Mucosa of stomach (tissue), 1 donor: Measurements from ENCODE around the gene DLD.

ENCODE experiments used
- H3K27me3 ChIP-seq: one replicate; pipeline ENCODE4 v1.7.0; 2013; ENCODE audit warnings: mild to moderate bottlenecking, low read length; ENCODE audit not compliant: control insufficient read depth, insufficient read depth
- H3K36me3 ChIP-seq: one replicate; pipeline ENCODE4 v1.7.0; 2013; ENCODE audit warnings: low read length; ENCODE audit not compliant: control insufficient read depth, insufficient read depth
- H3K4me1 ChIP-seq: one replicate; pipeline ENCODE4 v1.7.0; 2013; ENCODE audit warnings: mild to moderate bottlenecking, low read length; ENCODE audit not compliant: control insufficient read depth, insufficient read depth
- H3K4me3 ChIP-seq: one replicate; pipeline ENCODE4 v1.7.0; 2013; ENCODE audit warnings: low read length
- H3K9ac ChIP-seq: one replicate; pipeline ENCODE4 v1.7.0; 2013; ENCODE audit warnings: mild to moderate bottlenecking, low read length, moderate library complexity
- H3K9me3 ChIP-seq: one replicate; pipeline ENCODE4 v1.7.0; 2013; ENCODE audit warnings: mild to moderate bottlenecking, low read length, moderate library complexity; ENCODE audit not compliant: control insufficient read depth
- donor health status: Pancreatic carcinoma.

The DLD gene

DNA sequence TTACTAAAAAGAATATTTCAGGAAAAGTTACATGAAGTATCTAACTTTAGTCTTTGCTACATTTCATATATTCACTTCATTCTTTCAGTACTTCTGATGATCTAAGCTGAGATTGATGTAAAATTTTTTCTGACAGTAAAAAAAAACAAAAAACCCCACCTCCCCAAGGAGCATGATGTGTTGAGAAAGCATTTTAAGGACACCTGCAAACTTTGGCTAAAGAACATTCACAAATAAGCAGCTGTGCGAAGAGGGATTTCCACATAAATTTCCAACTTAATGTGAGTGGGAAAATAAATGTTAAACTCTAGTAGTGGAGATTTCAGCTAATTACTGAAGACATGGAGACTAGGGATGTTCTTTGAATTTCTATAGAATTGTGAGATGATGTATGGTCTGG, 35.5 kb downstream of the DLD start:
- H3K27me3 ChIP-seq, result no peaks in the 10 kb centered on the region
- H3K9me3 ChIP-seq, result no peaks in the 10 kb centered on the region
- no peak overlapping the region for H3K4me3 ChIP-seq
- no peak overlapping the region for H3K9ac ChIP-seq
- peaks cover 6% of the 10 kb centered on the region for H3K36me3 ChIP-seq
- no peaks in the 10 kb centered on the region for H3K4me1 ChIP-seq

DNA sequence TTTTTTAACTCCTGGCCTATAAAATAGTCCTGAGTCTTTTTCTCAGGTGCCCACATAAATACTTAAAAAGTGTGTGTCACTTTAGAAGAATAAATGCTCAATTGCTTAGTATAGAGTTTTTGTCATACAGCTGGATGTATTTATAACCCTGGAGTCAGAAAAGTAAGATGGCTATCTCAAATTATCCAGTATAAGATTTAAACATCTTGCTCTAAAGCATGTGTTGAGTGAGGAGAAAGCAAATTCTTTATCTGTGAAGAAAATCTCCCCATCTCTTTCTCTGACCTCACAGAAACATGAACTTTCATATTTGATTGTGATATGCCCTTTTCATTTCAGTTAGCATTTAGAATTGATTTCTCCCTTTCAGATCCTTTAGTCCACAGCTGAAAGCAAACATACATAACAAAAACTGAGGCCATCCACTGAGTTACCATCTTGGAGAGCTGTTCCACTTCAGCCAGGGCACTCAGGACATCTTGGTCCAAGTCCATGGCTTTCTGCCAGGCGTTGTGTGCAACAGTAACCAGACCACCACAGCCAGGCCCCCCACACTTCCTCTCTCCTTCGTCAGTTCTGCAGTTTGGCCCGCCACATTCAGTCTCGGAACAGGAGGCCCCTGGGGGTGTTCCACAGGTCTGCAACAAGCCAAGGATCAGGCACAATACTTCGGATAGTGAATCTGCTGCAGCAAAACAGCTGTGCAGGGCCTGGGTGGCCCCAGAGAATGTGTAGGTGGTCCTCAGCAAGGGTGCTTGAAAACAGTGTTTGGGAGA, 40.9 kb downstream of the DLD start:
- H3K9ac ChIP-seq, result no peak overlapping the region
- H3K9me3 ChIP-seq, result no peaks in the 10 kb centered on the region
- H3K4me3 ChIP-seq, result no peak overlapping the region
- no peaks in the 10 kb centered on the region for H3K4me1 ChIP-seq
- no peaks in the 10 kb centered on the region for H3K27me3 ChIP-seq
- H3K36me3 ChIP-seq, result no peaks in the 10 kb centered on the region

DNA sequence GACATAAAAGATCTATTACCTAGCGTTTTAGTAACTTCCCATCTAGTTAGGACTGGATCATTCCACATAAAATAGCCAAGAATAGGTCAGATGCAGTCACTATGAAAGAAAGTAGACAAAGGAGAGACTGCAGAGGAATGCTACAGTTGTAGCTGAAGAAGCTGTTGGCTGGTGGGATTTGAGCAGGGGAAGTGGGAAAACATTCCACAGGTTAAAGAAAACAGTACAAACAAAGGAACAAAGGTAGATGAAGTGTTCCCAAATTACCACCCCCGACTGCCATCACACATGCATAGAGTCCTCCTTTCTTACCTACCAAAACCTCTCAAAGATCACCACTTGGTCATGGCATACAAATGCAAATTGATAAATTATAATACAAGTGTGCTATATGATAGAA, 41.8 kb downstream of the DLD start:
- no peak overlapping the region for H3K9ac ChIP-seq
- H3K9me3 ChIP-seq, result no peaks in the 10 kb centered on the region
- no peaks in the 10 kb centered on the region for H3K27me3 ChIP-seq
- peaks cover 1% of the 10 kb centered on the region for H3K4me1 ChIP-seq
- H3K4me3 ChIP-seq, result no peak overlapping the region
- H3K36me3 ChIP-seq, result no peaks in the 10 kb centered on the region

DNA sequence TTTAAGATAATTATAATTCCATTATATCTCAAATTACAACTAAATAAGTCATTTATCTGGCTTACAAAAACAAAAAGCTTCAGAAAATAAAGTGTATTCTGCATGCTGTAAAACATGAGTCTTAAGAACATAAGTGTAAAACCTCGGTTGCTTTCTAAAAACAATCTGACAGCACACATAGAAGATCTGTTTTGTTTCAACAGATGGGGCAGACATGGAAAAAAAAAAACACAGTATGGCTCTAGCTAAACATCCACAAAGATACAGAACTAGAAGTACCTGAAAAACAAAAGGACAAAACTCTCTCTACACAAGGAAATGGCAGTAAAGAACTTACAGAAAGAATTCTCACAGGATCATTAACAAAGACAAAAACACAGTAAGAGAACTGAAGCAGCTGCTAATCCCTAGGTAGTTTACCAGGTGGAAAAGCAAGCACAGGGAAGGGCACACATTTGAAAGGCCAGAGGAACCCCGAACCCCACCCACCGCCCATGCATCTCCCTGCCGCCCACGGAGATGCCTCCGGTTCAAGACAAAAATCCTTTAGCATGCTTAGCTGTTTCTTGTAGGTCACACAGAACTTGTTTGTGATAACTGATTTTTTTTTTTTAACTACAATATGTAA, 42.5 kb downstream of the DLD start:
- Histone ChIP-seq H3K9ac (no peak overlapping the region), H3K4me1 (peaks cover 4% of the 10 kb centered on the region), H3K4me3 (no peak overlapping the region), H3K27me3 (no peaks in the 10 kb centered on the region), H3K9me3 (no peaks in the 10 kb centered on the region), H3K36me3 (no peaks in the 10 kb centered on the region)

DNA sequence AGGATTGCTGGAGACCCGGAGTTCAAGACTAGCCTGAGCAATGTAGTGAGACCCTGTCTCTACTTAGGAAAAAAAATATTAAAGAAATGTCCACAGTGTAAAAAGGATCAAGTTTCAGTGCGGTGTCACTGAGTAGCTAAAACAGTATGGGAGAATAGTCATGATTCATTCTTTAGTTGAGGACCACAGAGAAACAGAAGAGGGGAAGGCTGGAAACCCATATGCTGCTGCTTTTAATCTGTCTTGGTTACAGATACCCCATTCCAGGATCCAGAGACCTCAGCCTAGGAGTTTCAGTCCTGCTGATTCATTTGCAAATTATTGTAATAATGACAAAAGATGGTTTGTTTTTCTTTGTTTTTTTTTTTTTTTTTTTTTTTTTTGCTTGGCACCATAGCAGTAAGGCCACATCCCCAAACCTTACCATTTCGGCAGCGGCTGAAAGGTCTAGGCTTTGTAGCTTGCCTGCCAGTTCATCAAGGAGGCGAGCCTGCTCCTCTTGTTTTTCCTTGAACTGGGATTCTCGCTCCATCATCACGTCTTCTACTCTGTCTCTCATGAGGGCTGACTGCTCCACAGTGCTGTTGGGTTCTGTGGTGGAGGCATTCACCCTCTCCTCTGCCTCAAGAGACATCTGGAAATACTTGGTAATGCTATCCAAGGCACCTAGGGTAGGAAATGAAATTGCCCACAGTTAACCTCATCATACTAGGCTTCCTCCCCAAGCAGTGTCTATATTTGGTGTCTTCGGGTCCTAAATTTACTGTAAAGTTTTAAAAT, 44.2 kb downstream of the DLD start:
- Histone ChIP-seq H3K36me3 (no peaks in the 10 kb centered on the region), H3K27me3 (no peaks in the 10 kb centered on the region), H3K4me3 (no peak overlapping the region), H3K9ac (no peak overlapping the region), H3K9me3 (no peaks in the 10 kb centered on the region), H3K4me1 (peaks cover 4% of the 10 kb centered on the region)

DNA sequence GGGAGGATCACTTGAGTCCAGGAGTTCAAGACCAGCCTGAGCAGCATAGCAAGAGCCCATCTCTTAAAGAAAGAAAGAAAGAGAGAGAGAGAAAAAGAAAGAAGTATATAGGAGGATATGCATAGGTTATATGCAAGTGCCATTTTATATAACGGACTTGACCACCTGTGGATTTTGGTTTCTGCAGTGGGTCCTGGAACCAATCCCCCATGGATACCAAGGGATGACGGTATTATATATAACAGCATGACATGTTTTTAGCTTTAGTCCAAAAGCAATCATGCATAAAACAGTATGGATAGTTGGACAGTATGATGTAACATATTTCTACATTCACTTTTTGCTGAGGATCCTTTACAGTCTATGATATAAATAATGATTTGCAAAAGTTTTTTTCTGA, 45.3 kb downstream of the DLD start:
- Histone ChIP-seq H3K9ac (no peak overlapping the region), H3K27me3 (no peaks in the 10 kb centered on the region), H3K36me3 (no peaks in the 10 kb centered on the region), H3K4me1 (peaks cover 4% of the 10 kb centered on the region), H3K4me3 (no peak overlapping the region), H3K9me3 (no peaks in the 10 kb centered on the region)

DNA sequence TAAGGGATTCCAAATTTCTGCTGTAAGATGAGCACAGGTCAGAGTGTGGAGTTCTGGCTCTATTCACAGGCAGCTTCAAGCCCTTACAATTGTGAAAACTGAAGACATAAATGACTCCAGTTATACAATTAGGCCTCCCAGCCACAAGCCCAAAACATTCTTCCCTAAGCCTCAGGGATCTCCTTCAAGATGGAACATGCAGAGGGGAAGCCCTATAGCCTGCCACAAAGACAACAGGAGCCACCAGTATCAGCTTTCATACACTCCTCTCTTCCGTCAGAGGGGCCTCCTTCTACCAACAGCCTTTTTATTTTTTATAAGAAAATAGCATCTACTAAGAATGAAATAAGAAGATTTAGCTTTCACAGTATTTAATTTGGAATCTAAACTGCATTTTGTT, 46.5 kb downstream of the DLD start:
- H3K36me3 ChIP-seq, result no peaks in the 10 kb centered on the region
- no peaks in the 10 kb centered on the region for H3K9me3 ChIP-seq
- H3K4me1 ChIP-seq, result peaks cover 4% of the 10 kb centered on the region
- no peaks in the 10 kb centered on the region for H3K27me3 ChIP-seq
- H3K4me3 ChIP-seq, result no peak overlapping the region
- no peak overlapping the region for H3K9ac ChIP-seq

DNA sequence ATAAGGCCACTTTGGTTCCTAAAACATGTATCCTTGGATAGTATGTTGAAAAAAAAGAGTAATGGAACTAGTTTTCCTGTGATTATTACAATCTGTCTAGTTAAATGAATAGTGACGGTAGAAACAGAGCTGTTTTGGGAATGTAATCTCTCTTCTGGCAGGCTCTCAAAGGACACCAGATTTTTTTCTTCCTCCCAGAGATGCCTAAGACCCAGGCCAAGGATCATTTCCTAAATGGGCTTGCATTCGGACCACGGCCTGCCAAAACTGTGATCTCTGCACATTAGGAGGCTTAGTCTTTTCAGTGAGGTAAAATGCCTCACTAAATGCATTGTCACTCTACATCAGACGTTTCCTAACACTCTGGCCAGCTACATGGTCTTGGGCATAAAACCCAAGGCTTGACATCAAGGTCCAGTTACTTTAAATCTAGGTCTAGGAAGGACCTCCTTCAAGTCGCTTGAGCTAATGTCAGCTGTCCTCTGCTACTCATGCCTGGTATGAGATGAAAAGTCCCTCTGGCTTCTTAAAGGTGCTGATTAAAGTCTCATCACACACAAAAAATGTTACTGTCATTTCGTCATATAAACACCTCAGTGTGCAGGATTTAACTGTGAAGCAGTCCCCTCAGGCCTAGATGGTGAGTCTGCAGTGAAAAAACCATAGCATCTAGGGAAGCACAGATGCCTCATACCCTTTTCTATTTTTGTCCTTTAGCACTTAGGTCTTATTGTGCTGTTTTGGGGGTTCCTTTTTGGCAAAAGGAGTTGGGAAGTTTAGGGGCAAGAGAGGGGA, 47.7 kb downstream of the DLD start:
- no peaks in the 10 kb centered on the region for H3K36me3 ChIP-seq
- no peak overlapping the region for H3K9ac ChIP-seq
- peaks cover 4% of the 10 kb centered on the region for H3K4me1 ChIP-seq

DNA sequence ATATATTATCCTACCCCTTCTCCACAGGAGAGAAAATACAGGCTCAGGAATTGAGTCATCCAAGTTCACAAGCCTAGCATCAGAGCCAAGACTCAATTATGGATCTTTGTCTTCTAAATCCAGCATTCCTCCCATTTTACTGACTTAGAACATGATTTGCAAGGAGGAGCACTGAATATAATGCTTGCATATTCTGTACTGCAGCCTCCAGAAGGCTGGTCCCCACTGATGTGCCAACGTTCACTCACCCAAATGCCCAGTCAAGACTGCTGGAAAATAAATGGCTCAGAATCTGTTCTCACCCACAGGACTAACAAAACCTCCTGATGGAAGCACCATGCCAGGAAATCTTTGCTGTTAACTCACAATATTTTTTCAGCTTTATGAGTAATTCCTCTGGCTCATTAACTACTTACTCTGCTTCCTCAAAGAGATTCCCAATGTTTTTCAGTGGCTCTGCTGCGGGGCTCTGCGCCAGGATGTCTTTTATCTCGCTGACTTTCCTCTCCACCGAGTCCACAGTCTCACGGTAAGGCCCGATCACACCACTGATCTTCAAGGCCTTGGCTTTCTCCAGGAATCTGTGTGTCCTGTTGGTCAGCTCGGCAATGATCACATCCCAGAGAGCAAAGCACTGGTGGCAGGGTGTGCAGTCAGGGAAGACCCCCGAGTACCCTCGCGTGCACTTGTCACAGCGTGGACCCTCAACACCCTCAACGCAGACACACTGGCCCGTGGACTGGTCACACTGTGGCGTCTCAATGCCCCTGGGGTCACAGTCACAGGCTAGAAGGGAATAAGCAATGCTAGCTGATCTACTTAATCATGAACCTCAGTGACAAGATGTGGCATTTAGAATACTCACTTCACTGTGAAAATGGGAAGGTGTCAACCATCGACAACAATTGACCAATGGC, 48.8 kb downstream of the DLD start:
- H3K36me3 ChIP-seq, result no peaks in the 10 kb centered on the region
- no peaks in the 10 kb centered on the region for H3K9me3 ChIP-seq
- H3K9ac ChIP-seq, result no peak overlapping the region
- no peak overlapping the region for H3K4me3 ChIP-seq
- H3K27me3 ChIP-seq, result no peaks in the 10 kb centered on the region
- peaks cover 4% of the 10 kb centered on the region for H3K4me1 ChIP-seq

More for the DNA sequence above, 47.7 kb downstream of the DLD start:
- no peak overlapping the region for H3K4me3 ChIP-seq
- H3K9me3 ChIP-seq, result no peaks in the 10 kb centered on the region
- H3K27me3 ChIP-seq, result no peaks in the 10 kb centered on the region

DNA sequence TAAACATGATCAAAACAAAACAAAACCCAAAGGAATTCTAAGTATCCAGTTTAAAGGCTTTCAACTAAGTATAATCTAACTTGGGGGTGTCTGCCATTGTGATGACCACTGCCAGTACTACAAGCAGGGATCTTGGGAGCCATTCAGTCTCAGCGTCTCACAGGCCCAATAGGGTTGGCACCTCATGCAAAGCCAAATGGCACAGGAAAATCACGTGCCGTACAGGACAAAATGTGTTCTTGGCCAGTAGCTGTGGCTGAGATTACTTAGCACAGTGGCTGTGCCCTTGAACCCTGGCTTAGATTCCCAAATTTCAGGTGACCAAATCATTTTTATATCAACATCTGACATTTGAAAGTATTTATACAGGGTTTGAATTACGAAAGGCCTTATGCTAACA, 50.0 kb downstream of the DLD start:
- Histone ChIP-seq H3K9me3 (no peaks in the 10 kb centered on the region), H3K27me3 (no peaks in the 10 kb centered on the region), H3K4me3 (no peak overlapping the region), H3K36me3 (no peaks in the 10 kb centered on the region), H3K9ac (no peak overlapping the region), H3K4me1 (peaks cover 4% of the 10 kb centered on the region)

DNA sequence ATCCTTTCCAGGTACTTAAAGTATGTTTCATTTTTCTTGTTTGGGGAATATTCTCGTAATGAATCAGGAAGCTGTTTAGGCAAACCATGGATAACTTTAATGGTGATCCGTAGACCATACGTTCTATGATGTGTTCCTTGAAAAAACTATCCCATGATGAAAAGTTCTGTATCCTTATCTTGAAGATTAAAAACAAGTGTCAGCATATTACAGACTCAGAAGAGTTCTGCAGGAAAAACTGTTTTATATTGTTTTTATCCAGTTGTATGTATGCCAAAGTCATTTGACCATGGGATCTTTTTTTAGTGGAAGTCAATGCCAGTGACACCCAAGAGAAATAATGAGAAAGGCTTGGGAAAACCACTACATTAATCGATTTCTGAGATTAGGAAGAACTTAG, 52.0 kb downstream of the DLD start:
- Histone ChIP-seq H3K27me3 (no peaks in the 10 kb centered on the region), H3K9me3 (no peaks in the 10 kb centered on the region), H3K4me3 (no peak overlapping the region), H3K9ac (no peak overlapping the region), H3K4me1 (peaks cover under 1% of the 10 kb centered on the region), H3K36me3 (no peaks in the 10 kb centered on the region)
